Suprapubic skin (tissue), 4 donors: Measurements from ENCODE around the gene SLC8A1. TPM values are rescaled to one million over a fixed set of nuclear protein-coding genes. Genes with fewer than 3 reads are reported as not detected.

Source experiments
- DNase-seq, 2 donors: peaks; one replicate each; pipeline ENCODE4 v3.0.0-alpha.2; 2019; ENCODE audit warnings: low spot score in 2 of 2
- H3K27ac ChIP-seq: fragments of 200-600 bp; sonication (generic); one replicate; pipeline ENCODE4 v1.5.1; 2019
- H3K27me3 ChIP-seq: fragments of 200-600 bp; sonication (generic); one replicate; pipeline ENCODE4 v1.5.1; 2019
- H3K36me3 ChIP-seq: fragments of 200-600 bp; sonication (generic); one replicate; pipeline ENCODE4 v1.5.1; 2019
- H3K4me1 ChIP-seq: fragments of 200-600 bp; sonication (generic); one replicate; pipeline ENCODE4 v1.5.1; 2019
- H3K4me3 ChIP-seq: fragments of 200-600 bp; sonication (generic); one replicate; pipeline ENCODE4 v1.5.1; 2019; ENCODE audit warnings: mild to moderate bottlenecking
- H3K9me3 ChIP-seq: fragments of 200-600 bp; sonication (generic); one replicate; pipeline ENCODE4 v1.5.1; 2019
- CTCF ChIP-seq, 2 donors: fragments of 200-600 bp in 1 of 2; fragments of 450-650 bp in 1 of 2; sonication (generic) in 1 of 2; IDR thresholded peaks; one replicate each; pipeline ENCODE4 v1.5.1; 2016 to 2019; ENCODE audit warnings: antibody characterized with exemption in 2 of 2, mild to moderate bottlenecking in 1 of 2, moderate library complexity in 1 of 2
- EP300 ChIP-seq: sonication (generic); formaldehyde crosslinking; IDR thresholded peaks from one replicate; pipeline ENCODE4 v1.6.1; 2017; ENCODE audit warnings: antibody characterized with exemption
- POLR2A ChIP-seq, 2 donors: fragments of 450-650 bp; IDR thresholded peaks; one replicate each; pipeline ENCODE4 v1.6.1; 2017; ENCODE audit warnings: antibody characterized with exemption in 2 of 2, mild to moderate bottlenecking in 2 of 2, moderate library complexity in 2 of 2
- POLR2AphosphoS5 ChIP-seq, 3 donors: sonication (generic); formaldehyde crosslinking; IDR thresholded peaks; one replicate each; pipeline ENCODE4 v1.6.1; 2017; ENCODE audit warnings: antibody characterized with exemption in 3 of 3
- WGBS: methylation state at CpG from one replicate; pipeline ENCODE4 v1.1.5; 2018; 5-methylcytosine and 5-hydroxymethylcytosine counted together
- total RNA-seq, 4 donors: library from RNA; depleted of rRNA; stranded (reverse); fragments of >200 nt; gene quantifications; one replicate each; pipeline ENCODE4 v1.1.0, GENCODE V29; 2016

SLC8A1 gene
- total RNA-seq, 4 donors from 2014 or later: 2.4 to 14.4 (median 9.9) TPM

GRCh38 chr2:40249577-40249976, 202.3 kb downstream of the SLC8A1 start:
- Histone ChIP-seq H3K27me3 (no peaks in the 10 kb centered on the region), H3K4me3 (no peak overlapping the region), H3K27ac (no peak overlapping the region), H3K4me1 (peaks cover 3% of the 10 kb centered on the region), H3K36me3 (no peaks in the 10 kb centered on the region), H3K9me3 (no peaks in the 10 kb centered on the region)
- no peak for DNase-seq
- WGBS: 42% methylated on average over 2 of the region's 2 CpGs
- TF ChIP-seq POLR2AphosphoS5 (IDR thresholded peaks at IDR 0.05) (no peak), CTCF (IDR thresholded peaks at IDR 0.05) (no peak), EP300 (no peak), POLR2A (IDR thresholded peaks at IDR 0.05) (no peak)

GRCh38 chr2:40248294-40248693, 203.6 kb downstream of the SLC8A1 start:
- H3K27me3 ChIP-seq: no peaks in the 10 kb centered on the region
- no peak for DNase-seq
- WGBS: 80% methylated on average over 1 of the region's 1 CpG

GRCh38 chr2:40244675-40245074, 207.2 kb downstream of the SLC8A1 start:
- H3K9me3 ChIP-seq: no peaks in the 10 kb centered on the region
- H3K4me1 ChIP-seq: peaks cover 7% of the 10 kb centered on the region
- TF ChIP-seq POLR2AphosphoS5 (IDR thresholded peaks at IDR 0.05) (no peak), EP300 (no peak), POLR2A (IDR thresholded peaks at IDR 0.05) (no peak), CTCF (IDR thresholded peaks at IDR 0.05) (peak in 1 of 2 donors; percentile 27)
- DNase-seq: no peak
- H3K36me3 ChIP-seq: no peaks in the 10 kb centered on the region
- H3K4me3 ChIP-seq: no peak overlapping the region
- no peaks in the 10 kb centered on the region for H3K27me3 ChIP-seq
- H3K27ac ChIP-seq: no peak overlapping the region
- 0% methylated on average over 1 of the region's 1 CpG for WGBS

More at GRCh38 chr2:40248294-40248693, 203.6 kb downstream of the SLC8A1 start:
- Histone ChIP-seq H3K27ac (no peak overlapping the region), H3K36me3 (no peaks in the 10 kb centered on the region), H3K9me3 (no peaks in the 10 kb centered on the region), H3K4me1 (peaks cover 3% of the 10 kb centered on the region), H3K4me3 (no peak overlapping the region)
- TF ChIP-seq CTCF (IDR thresholded peaks at IDR 0.05) (no peak), POLR2A (IDR thresholded peaks at IDR 0.05) (no peak), POLR2AphosphoS5 (IDR thresholded peaks at IDR 0.05) (no peak), EP300 (no peak)

GRCh38 chr2:40244251-40244650, 207.6 kb downstream of the SLC8A1 start:
- 64% methylated on average over 6 of the region's 6 CpGs for WGBS
- TF ChIP-seq CTCF (IDR thresholded peaks at IDR 0.05): no peak
- TF ChIP-seq POLR2AphosphoS5 (IDR thresholded peaks at IDR 0.05): no peak
- TF ChIP-seq EP300: no peak
- TF ChIP-seq POLR2A (IDR thresholded peaks at IDR 0.05): no peak

GRCh38 chr2:40243581-40244187, 208.2 kb downstream of the SLC8A1 start:
- no peaks in the 10 kb centered on the region for H3K27me3 ChIP-seq
- no peaks in the 10 kb centered on the region for H3K9me3 ChIP-seq
- peaks cover 7% of the 10 kb centered on the region for H3K4me1 ChIP-seq
- no peak overlapping the region for H3K27ac ChIP-seq
- no peak overlapping the region for H3K4me3 ChIP-seq
- no peak for DNase-seq
- TF ChIP-seq POLR2AphosphoS5 (IDR thresholded peaks at IDR 0.05) (no peak), CTCF (IDR thresholded peaks at IDR 0.05) (no peak), POLR2A (IDR thresholded peaks at IDR 0.05) (no peak), EP300 (no peak)
- 73% methylated on average over 3 of the region's 3 CpGs for WGBS
- H3K36me3 ChIP-seq: no peaks in the 10 kb centered on the region

More at GRCh38 chr2:40244251-40244650, 207.6 kb downstream of the SLC8A1 start:
- H3K36me3 ChIP-seq: no peaks in the 10 kb centered on the region
- H3K27me3 ChIP-seq: no peaks in the 10 kb centered on the region
- no peak overlapping the region for H3K4me3 ChIP-seq
- no peak overlapping the region for H3K27ac ChIP-seq
- H3K4me1 ChIP-seq: peaks cover 7% of the 10 kb centered on the region
- no peak for DNase-seq
- H3K9me3 ChIP-seq: no peaks in the 10 kb centered on the region
